Lower lobe of right lung (tissue), 2 donors: ENCODE results near the gene TMEM270. TPM values are rescaled to one million over a fixed set of nuclear protein-coding genes. Genes with fewer than 3 reads are reported as not detected.
A peak's percentile ranks its signal among the peaks of the same experiment; 100 is the strongest.

Experiments used
- ATAC-seq, 2 donors: fragments of 200-7000 bp; cut with Tn5 transposase; one replicate each; pipeline ENCODE4 v1.9.1; 2020 to 2022; ENCODE audit warnings: mild to moderate bottlenecking in 2 of 2, moderate library complexity in 2 of 2
- DNase-seq: peaks from one replicate; pipeline ENCODE4 v3.0.0-alpha.2; 2020
- H3K27ac ChIP-seq: fragments of 200-600 bp; one replicate; pipeline ENCODE4 v1.8.0; 2022
- H3K27me3 ChIP-seq: fragments of 200-600 bp; one replicate; pipeline ENCODE4 v1.8.0; 2022; ENCODE audit warnings: low read depth
- H3K36me3 ChIP-seq: fragments of 200-600 bp; one replicate; pipeline ENCODE4 v1.8.0; 2022; ENCODE audit warnings: mild to moderate bottlenecking
- H3K4me1 ChIP-seq: fragments of 200-600 bp; one replicate; pipeline ENCODE4 v1.8.0; 2022
- H3K4me3 ChIP-seq: fragments of 200-600 bp; one replicate; pipeline ENCODE4 v1.8.0; 2022; ENCODE audit warnings: mild to moderate bottlenecking
- H3K9me3 ChIP-seq: fragments of 200-600 bp; one replicate; pipeline ENCODE4 v1.8.0; 2022
- intact Hi-C: fragments of 100-400 bp; cut with DNase I; formaldehyde crosslinking; loops from one replicate; pipeline ENCODE4 v1.11.0; 2022
- total RNA-seq: library from RNA; stranded (reverse); fragmentation: NEBNext Ultra II Directional; extraction: Animal tissue kit (Norgen Biotek cat#: 25700); gene quantifications from one replicate; pipeline ENCODE4 v1.2.1, GENCODE V29; 2021
- TF ChIP-seq, protein P1 (sequence below): fragments of 200-600 bp; IDR thresholded peaks from one replicate; pipeline ENCODE4 v1.8.0; 2022; ENCODE audit warnings: antibody characterized with exemption, mild to moderate bottlenecking
- donor health status: DM: no; HTN: yes; CAD: no; lungs with severe emphysema.

TMEM270 gene
- total RNA-seq, 1 donor from 2014 or later, result not detected

DNA sequence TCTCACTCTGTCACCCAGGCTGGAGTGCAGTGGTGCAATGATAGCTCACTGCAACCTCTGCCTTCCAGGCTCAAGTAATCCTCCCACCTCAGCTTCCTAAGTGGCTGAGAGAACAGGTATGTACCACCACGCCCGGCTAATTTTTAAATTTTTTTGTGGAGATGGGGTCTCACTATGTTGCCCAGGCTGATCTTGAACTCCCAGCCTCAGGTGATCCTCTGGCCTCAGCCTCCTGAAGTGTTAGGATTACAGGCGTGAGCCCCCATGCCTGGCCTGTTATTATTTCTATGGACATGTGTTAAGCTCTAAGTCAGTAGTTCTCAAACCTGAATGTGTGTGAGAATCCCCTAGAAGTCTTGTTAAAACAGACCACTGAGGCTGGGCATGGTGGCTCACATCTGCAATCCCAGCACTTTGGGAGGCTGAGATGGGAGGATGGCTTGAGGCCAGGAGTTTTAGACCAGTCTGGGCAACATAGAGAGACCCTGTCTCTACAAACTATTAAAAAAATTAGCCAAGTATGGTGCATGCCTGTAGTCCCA lies 24.5 kb downstream of the TMEM270 start:
- no peaks in the 10 kb centered on the region for H3K27me3 ChIP-seq
- H3K4me3 ChIP-seq, result no peak overlapping the region
- peak overlapping the region; percentile 78 for H3K27ac ChIP-seq
- peaks cover 39% of the 10 kb centered on the region for H3K4me1 ChIP-seq
- H3K36me3 ChIP-seq, result no peaks in the 10 kb centered on the region
- DNase-seq (no peak), ATAC-seq (no peak)
- H3K9me3 ChIP-seq, result no peaks in the 10 kb centered on the region
- intact Hi-C loops, result no loop called here
- TF ChIP-seq, protein P1, sequence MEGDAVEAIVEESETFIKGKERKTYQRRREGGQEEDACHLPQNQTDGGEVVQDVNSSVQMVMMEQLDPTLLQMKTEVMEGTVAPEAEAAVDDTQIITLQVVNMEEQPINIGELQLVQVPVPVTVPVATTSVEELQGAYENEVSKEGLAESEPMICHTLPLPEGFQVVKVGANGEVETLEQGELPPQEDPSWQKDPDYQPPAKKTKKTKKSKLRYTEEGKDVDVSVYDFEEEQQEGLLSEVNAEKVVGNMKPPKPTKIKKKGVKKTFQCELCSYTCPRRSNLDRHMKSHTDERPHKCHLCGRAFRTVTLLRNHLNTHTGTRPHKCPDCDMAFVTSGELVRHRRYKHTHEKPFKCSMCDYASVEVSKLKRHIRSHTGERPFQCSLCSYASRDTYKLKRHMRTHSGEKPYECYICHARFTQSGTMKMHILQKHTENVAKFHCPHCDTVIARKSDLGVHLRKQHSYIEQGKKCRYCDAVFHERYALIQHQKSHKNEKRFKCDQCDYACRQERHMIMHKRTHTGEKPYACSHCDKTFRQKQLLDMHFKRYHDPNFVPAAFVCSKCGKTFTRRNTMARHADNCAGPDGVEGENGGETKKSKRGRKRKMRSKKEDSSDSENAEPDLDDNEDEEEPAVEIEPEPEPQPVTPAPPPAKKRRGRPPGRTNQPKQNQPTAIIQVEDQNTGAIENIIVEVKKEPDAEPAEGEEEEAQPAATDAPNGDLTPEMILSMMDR, result no peak

DNA sequence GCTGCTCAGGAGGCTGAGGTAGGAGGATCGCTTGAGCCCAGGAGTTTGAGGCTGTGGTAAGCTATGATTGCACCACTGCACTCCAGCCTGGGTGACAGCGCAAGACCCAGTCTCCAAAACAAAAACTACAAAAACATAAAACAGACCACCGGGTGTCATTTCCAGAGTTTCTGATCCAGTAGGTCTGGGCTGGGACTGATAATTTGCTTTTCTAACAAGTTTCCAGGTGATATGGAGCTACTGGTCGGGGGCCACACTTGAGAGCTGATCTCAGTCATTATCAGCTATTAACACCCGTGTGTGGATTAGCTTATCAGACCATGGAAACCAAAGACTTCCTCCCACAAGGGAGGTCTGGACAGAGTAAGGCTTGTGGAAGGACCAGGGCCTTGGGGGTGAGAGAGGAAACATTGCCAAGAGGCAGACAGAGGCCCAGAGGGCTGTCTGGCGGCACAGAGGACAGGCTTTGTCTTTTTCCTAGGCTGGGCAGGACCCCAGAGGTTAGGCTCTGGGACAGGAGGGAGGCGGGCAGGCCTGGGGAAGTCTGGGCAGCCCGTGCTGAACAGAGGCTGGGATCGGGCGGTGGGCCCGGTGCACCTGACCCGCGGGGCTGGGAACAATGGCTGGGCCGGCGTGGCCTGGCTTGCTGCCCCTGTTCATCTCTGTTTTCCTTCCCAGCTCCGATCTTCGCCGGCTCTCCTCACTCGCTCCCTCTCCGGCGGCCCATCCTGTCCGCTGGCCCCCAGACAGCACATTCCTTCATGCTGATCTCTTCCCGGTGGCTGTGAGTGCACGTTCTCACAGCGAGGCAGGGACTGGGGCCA lies 25.2 kb downstream of the TMEM270 start:
- peaks cover 32% of the 10 kb centered on the region for H3K4me1 ChIP-seq
- ATAC-seq (peak; percentile 39 to 53), DNase-seq (no peak)
- intact Hi-C loops, result no loop called here
- H3K4me3 ChIP-seq, result no peak overlapping the region
- H3K9me3 ChIP-seq, result no peaks in the 10 kb centered on the region
- TF ChIP-seq, protein P1, result no peak
- H3K36me3 ChIP-seq, result no peaks in the 10 kb centered on the region
- H3K27ac ChIP-seq, result peak overlapping the region; percentile 78
- no peaks in the 10 kb centered on the region for H3K27me3 ChIP-seq

DNA sequence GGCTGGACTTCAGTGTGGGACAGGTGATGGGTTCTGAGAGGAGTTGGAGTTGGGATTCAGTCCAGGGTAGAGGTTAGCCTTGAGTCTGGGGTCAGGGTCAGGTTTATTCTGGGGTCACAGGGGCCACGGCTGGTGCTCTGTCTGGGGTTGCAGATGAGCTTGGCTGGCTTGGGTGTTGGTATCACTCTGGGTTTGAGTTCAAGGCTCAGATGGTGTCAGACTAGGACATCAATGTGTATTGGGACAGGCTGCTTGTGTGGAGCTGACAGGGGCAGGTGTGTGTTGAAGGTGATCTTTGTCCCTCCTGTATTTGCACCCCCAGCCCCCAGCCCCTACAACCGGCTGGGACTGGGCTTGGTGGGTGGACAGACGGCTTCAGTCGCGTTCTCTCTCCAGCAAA lies 26.8 kb downstream of the TMEM270 start:
- Histone ChIP-seq H3K4me3 (no peak overlapping the region), H3K36me3 (no peaks in the 10 kb centered on the region), H3K9me3 (no peaks in the 10 kb centered on the region), H3K4me1 (peaks cover 20% of the 10 kb centered on the region), H3K27ac (no peak overlapping the region), H3K27me3 (no peaks in the 10 kb centered on the region)
- TF ChIP-seq, protein P1, result no peak
- ATAC-seq (no peak), DNase-seq (no peak)
- intact Hi-C loops, result no loop called here

DNA sequence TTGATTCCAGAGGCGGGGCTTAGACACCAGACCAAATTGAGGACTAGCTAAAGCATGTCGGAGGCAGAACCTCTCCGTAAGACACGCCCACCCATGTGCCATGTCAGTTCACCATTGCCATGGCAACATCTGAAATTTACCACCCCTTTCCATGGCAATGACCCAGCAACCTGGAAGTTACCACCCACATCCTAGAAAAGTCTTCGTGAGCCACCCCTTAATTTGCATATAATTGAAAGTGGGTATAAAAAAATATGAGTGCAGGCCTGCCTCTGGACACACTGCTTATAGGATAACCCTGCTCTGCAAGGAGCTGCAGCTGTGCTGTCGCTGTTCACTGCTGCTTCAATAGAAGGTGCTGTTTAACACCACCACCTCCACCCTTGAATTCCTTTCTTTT lies 28.0 kb downstream of the TMEM270 start:
- Histone ChIP-seq H3K4me3 (no peak overlapping the region), H3K27ac (no peak overlapping the region), H3K36me3 (no peaks in the 10 kb centered on the region), H3K4me1 (peaks cover 32% of the 10 kb centered on the region), H3K27me3 (no peaks in the 10 kb centered on the region), H3K9me3 (no peaks in the 10 kb centered on the region)
- intact Hi-C loops, result no loop called here
- DNase-seq (no peak), ATAC-seq (no peak)
- TF ChIP-seq, protein P1, result no peak

DNA sequence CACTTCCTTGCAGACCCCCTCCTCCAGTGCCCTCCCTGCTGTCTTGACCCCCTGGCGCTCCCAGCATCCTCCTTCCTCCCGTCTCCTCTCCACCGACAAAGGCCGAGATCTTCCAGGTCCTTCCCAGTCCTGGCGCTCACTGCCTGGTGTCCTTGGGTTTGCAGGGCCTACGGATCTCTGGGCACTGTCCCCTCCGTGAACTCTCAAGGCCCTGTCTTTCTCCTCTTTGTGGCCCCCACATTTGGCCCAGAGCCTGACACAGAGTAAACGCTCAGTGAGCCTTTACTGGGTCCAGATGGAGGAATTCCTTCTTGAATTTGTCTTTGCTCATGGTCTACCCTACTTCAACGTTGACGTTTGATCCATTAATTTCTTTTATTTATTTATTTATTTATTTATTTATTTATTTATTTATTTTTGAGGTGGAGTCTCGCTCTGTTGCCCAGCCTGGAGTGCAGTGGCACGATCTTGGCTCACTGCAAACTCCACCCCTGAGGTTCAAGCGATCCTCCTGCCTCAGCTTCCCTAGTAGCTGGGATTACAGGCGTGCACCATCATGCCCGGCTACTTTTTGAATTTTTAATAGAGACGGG lies 29.7 kb downstream of the TMEM270 start:
- Histone ChIP-seq H3K27me3 (no peaks in the 10 kb centered on the region), H3K36me3 (no peaks in the 10 kb centered on the region), H3K27ac (no peak overlapping the region), H3K9me3 (no peaks in the 10 kb centered on the region), H3K4me1 (peaks cover 37% of the 10 kb centered on the region), H3K4me3 (no peak overlapping the region)
- DNase-seq (no peak), ATAC-seq (no peak)
- TF ChIP-seq, protein P1, result no peak
- intact Hi-C loops, result no loop called here
